B cell (primary cell): ENCODE data around the gene OR8S1. TPM values are rescaled to one million over a fixed set of nuclear protein-coding genes. Genes with fewer than 3 reads are reported as not detected.

Experiments
- ATAC-seq: fragments of 200-7000 bp; cut with Tn5 transposase; one replicate; pipeline ENCODE4 v1.10.0; 2021; ENCODE audit warnings: low read depth, mild to moderate bottlenecking, moderate number of reproducible peaks, moderate library complexity
- CTCF ChIA-PET: fragments of 350-600 bp; sonication (Branson Sonifier 250); formaldehyde crosslinking; loops from one replicate; lab custom pipeline; 2021; ENCODE audit warnings: antibody characterized with exemption, inconsistent platforms; lab: Charles Lee
- POLR2A ChIA-PET: fragments of 350-600 bp; sonication (Branson Sonifier 250); formaldehyde crosslinking; loops from one replicate; lab custom pipeline; 2021; ENCODE audit warnings: antibody characterized with exemption; lab: Charles Lee
- DNase-seq: peaks from one replicate; pipeline ENCODE4 v3.0.0; 2013
- H2AFZ ChIP-seq: 2 replicates; pipeline ENCODE4 v1.6.1; 2012; ENCODE audit warnings: mild to moderate bottlenecking, low read depth, low read length; ENCODE audit not compliant: insufficient read depth, poor library complexity, severe bottlenecking
- H3K27ac ChIP-seq, 2 donors: 1 replicate in 1 of 2; 2 replicates in 1 of 2; pipeline ENCODE4 v1.5.1; 2012 to 2013; ENCODE audit warnings: low read length in 2 of 2, mild to moderate bottlenecking in 2 of 2, moderate library complexity in 1 of 2
- H3K27me3 ChIP-seq, 4 experiments: fragments of 200-600 bp in 1 of 4; sonication (generic) in 1 of 4; replicated peaks in 1 of 4; 1 replicate in 2 of 4; 2 replicates in 2 of 4; pipeline versions ENCODE4 v1.6.1 to v1.7.0; 2013 to 2016; ENCODE audit warnings: low read length in 3 of 4, mild to moderate bottlenecking in 2 of 4, mixed read lengths in 1 of 4, moderate library complexity in 1 of 4; ENCODE audit not compliant: insufficient read depth in 4 of 4, control insufficient read depth in 3 of 4; ENCODE audit errors: control extremely low read depth in 1 of 4
- H3K36me3 ChIP-seq, 2 experiments: replicated peaks in 1 of 2; 1 replicate in 1 of 2; 2 replicates in 1 of 2; pipeline versions ENCODE4 v1.6.1 to v1.7.1; 2013; ENCODE audit warnings: low read length in 1 of 2; ENCODE audit not compliant: insufficient read depth in 2 of 2, control insufficient read depth in 1 of 2; ENCODE audit errors: control extremely low read depth in 1 of 2, extremely low read depth in 1 of 2
- H3K4me1 ChIP-seq, 2 donors: fragments of 200-600 bp in 1 of 2; sonication (generic) in 1 of 2; 1 replicate in 1 of 2; 2 replicates in 1 of 2; pipeline versions ENCODE4 v1.5.1 to v1.6.1; 2013 to 2017; ENCODE audit warnings: low read length in 2 of 2; ENCODE audit not compliant: control insufficient read depth in 2 of 2, insufficient read depth in 2 of 2
- H3K4me2 ChIP-seq: replicated peaks from 2 replicates; pipeline ENCODE3; 2012; ENCODE audit warnings: mild to moderate bottlenecking, low read depth, low read length; ENCODE audit not compliant: poor library complexity, severe bottlenecking
- H3K4me3 ChIP-seq, 5 experiments: fragments of 200-600 bp in 1 of 5; sonication (generic) in 1 of 5; 1 replicate in 3 of 5; 2 replicates in 2 of 5; pipeline versions ENCODE4 v1.5.1 to v1.7.0; 2011 to 2016; ENCODE audit warnings: low read length in 4 of 5, mild to moderate bottlenecking in 4 of 5, low read depth in 2 of 5, control low read depth in 1 of 5, moderate library complexity in 1 of 5; ENCODE audit not compliant: insufficient read depth in 1 of 5; ENCODE audit errors: control extremely low read depth in 1 of 5, extremely low read depth in 1 of 5
- H3K79me2 ChIP-seq: fragments of 200-600 bp; sonication (generic); one replicate; pipeline ENCODE4 v1.6.0; 2016; ENCODE audit warnings: low read length; ENCODE audit not compliant: control insufficient read depth, insufficient read depth
- H3K9ac ChIP-seq: fragments of 200-600 bp; sonication (generic); 2 replicates; pipeline ENCODE4 v1.6.1; 2017; ENCODE audit warnings: mild to moderate bottlenecking, low read length, moderate library complexity
- H3K9me3 ChIP-seq, 3 donors: one replicate each; pipeline versions ENCODE4 v1.6.1 to v1.7.1; 2013; ENCODE audit warnings: low read length in 2 of 3; ENCODE audit not compliant: control insufficient read depth in 2 of 3, insufficient read depth in 1 of 3; ENCODE audit errors: control extremely low read depth in 1 of 3
- H4K20me1 ChIP-seq: 2 replicates; pipeline ENCODE4 v1.6.0; 2012; ENCODE audit warnings: mild to moderate bottlenecking, low read length; ENCODE audit not compliant: insufficient read depth, control insufficient read depth, poor library complexity, severe bottlenecking
- H3K27ac Mint-ChIP-seq: one replicate; pipeline ENCODE4 v1.8.0; 2021; ENCODE audit warnings: mixed read lengths
- H3K27me3 Mint-ChIP-seq: one replicate; pipeline ENCODE4 v1.8.0; 2021; ENCODE audit warnings: mixed read lengths
- H3K4me1 Mint-ChIP-seq: one replicate; pipeline ENCODE4 v1.8.0; 2021; ENCODE audit warnings: mixed read lengths
- H3K4me3 Mint-ChIP-seq: one replicate; pipeline ENCODE4 v1.8.0; 2021; ENCODE audit warnings: mixed read lengths
- H3K9me3 Mint-ChIP-seq: one replicate; pipeline ENCODE4 v1.8.0; 2022; ENCODE audit warnings: mixed read lengths; ENCODE audit not compliant: insufficient read depth
- CTCF ChIP-seq: fragments of 200-600 bp; IDR thresholded peaks from one replicate; pipeline ENCODE4 v1.8.0; 2022; ENCODE audit warnings: antibody characterized with exemption, mild to moderate bottlenecking
- EZH2 ChIP-seq: IDR thresholded peaks from 2 replicates; pipeline ENCODE4 v1.6.1; 2012; ENCODE audit warnings: borderline replicate concordance, low read depth, mild to moderate bottlenecking, moderate library complexity, low read length; ENCODE audit not compliant: insufficient read depth, poor library complexity, severe bottlenecking
- WGBS: methylation state at CpG from one replicate; pipeline ENCODE4 v1.1.5; 2013; ENCODE audit warnings: missing lambda C conversion rate; ENCODE audit not compliant: insufficient coverage; 5-methylcytosine and 5-hydroxymethylcytosine counted together
- intact Hi-C: fragments of 100-400 bp; cut with micrococcal nuclease; formaldehyde crosslinking; loops from one replicate; pipeline ENCODE4 v1.10.0; 2022
- polyA plus RNA-seq: library from polyadenylated mRNA; depleted of rRNA; stranded (reverse); fragments of >200 nt; gene quantifications from 2 replicates; pipeline ENCODE4 v1.2.3, GENCODE V29; 2012
- total RNA-seq, 2 donors: library from RNA; stranded (reverse); fragments of 120-200 nt in 1 of 2; gene quantifications; 1 replicate in 1 of 2; 2 replicates in 1 of 2; pipeline versions ENCODE4 v1.2.3 to v1.2.4, GENCODE V29; 2013 to 2022

OR8S1 gene
- total and polyA plus RNA-seq, 2 donors (not counting 1 experiment from before 2014, with no cell fraction given): not detected

- POLR2A ChIA-PET: no interaction called here
- H3K79me2 ChIP-seq: no peaks in the 10 kb centered on the region
- Mint-ChIP-seq H3K27ac (no peak overlapping the region), H3K4me1 (no peaks in the 10 kb centered on the region), H3K27me3 (peaks cover 10% of the 10 kb centered on the region), H3K9me3 (peaks cover 2% of the 10 kb centered on the region), H3K4me3 (no peak overlapping the region)
- no peak for DNase-seq
- no peak for ATAC-seq
- H2AFZ ChIP-seq: no peak overlapping the region
- no peaks in the 10 kb centered on the region for H3K4me1 ChIP-seq
- no CpG with 5 or more reads among the region's 1 CpG for WGBS
- no peak overlapping the region for H3K4me3 ChIP-seq
- H4K20me1 ChIP-seq: no peaks in the 10 kb centered on the region
- H3K4me2 ChIP-seq: no peak overlapping the region
- intact Hi-C loops: no loop called here
- no peak overlapping the region for H3K27ac ChIP-seq
- TF ChIP-seq EZH2 (no peak), CTCF (no peak)
- no peaks in the 10 kb centered on the region for H3K9me3 ChIP-seq
- no peaks in the 10 kb centered on the region for H3K36me3 ChIP-seq
- no peaks in the 10 kb centered on the region for H3K27me3 ChIP-seq
- no peak overlapping the region for H3K9ac ChIP-seq
- CTCF ChIA-PET: no interaction called here
These were observed 11.2 kb downstream of the OR8S1 start for GRCh38 chr12:48536602-48537001.

- no peak for ATAC-seq
- POLR2A ChIA-PET: no interaction called here
These were observed 17.0 kb downstream of the OR8S1 start for GRCh38 chr12:48542300-48542928.

More at GRCh38 chr12:48542300-48542928, 17.0 kb downstream of the OR8S1 start:
- Mint-ChIP-seq H3K27ac (no peak overlapping the region), H3K4me1 (no peaks in the 10 kb centered on the region), H3K4me3 (no peak overlapping the region), H3K27me3 (peaks cover 15% of the 10 kb centered on the region), H3K9me3 (no peaks in the 10 kb centered on the region)
- intact Hi-C loops: no loop called here
- no peak overlapping the region for H3K4me2 ChIP-seq
- H3K9ac ChIP-seq: no peak overlapping the region
- H3K27me3 ChIP-seq: no peaks in the 10 kb centered on the region
- H3K79me2 ChIP-seq: no peaks in the 10 kb centered on the region
- WGBS: 55% methylated on average over 1 of the region's 8 CpGs
- no peak overlapping the region for H2AFZ ChIP-seq
- CTCF ChIA-PET: interaction anchor here (1.6 kb wide), 1 partner anchor 75 kb away, joined by 4 read pairs; no protein-coding TSS in a partner anchor
- no peaks in the 10 kb centered on the region for H3K36me3 ChIP-seq
- H4K20me1 ChIP-seq: no peaks in the 10 kb centered on the region
- no peak for DNase-seq
- no peak overlapping the region for H3K27ac ChIP-seq
- no peak for TF ChIP-seq EZH2
- TF ChIP-seq CTCF: no peak
- H3K4me3 ChIP-seq: no peak overlapping the region
- no peaks in the 10 kb centered on the region for H3K9me3 ChIP-seq
- no peaks in the 10 kb centered on the region for H3K4me1 ChIP-seq
